Limb (tissue), 2 donors: ENCODE data around the gene CSMD2.

Source experiments
- DNase-seq, 2 donors: peaks; one replicate each; pipeline ENCODE4 v3.0.0-alpha.2; 2016; ENCODE audit errors: extremely low spot score in 2 of 2

Gene CSMD2

GRCh38 chr1:33864460-33865389 is 300.3 kb downstream of the CSMD2 start:
- DNase-seq = no peak

- no peak for DNase-seq
Observed at GRCh38 chr1:33863779-33864178, 301.3 kb downstream of the CSMD2 start, which contains the start of gene HMGB4. Gene HMGB4, plus strand, starts transcription at chr1:33864079. Its CDS starts 113 bp downstream, at chr1:33864192.

GRCh38 chr1:33860671-33861070 is 304.4 kb downstream of the CSMD2 start:
- no peak for DNase-seq

GRCh38 chr1:33854091-33854490 is 310.9 kb downstream of the CSMD2 start:
- DNase-seq = no peak

GRCh38 chr1:33853431-33853830 is 311.6 kb downstream of the CSMD2 start:
- no peak for DNase-seq

- DNase-seq = no peak
Observed at GRCh38 chr1:33852711-33853110, 312.3 kb downstream of the CSMD2 start.

- DNase-seq = no peak
Observed at GRCh38 chr1:33850481-33850880, 314.5 kb downstream of the CSMD2 start.

- no peak for DNase-seq
Observed at GRCh38 chr1:33849211-33849610, 315.8 kb downstream of the CSMD2 start.

GRCh38 chr1:33848205-33848937 is 316.7 kb downstream of the CSMD2 start:
- DNase-seq = no peak

- DNase-seq = no peak
Observed at GRCh38 chr1:33846861-33847260, 318.2 kb downstream of the CSMD2 start.

GRCh38 chr1:33844166-33844565 is 320.9 kb downstream of the CSMD2 start:
- no peak for DNase-seq

- no peak for DNase-seq
Observed at GRCh38 chr1:33842348-33842747, 322.7 kb downstream of the CSMD2 start.

- no peak for DNase-seq
Observed at GRCh38 chr1:33841494-33841893, 323.5 kb downstream of the CSMD2 start.

GRCh38 chr1:33837635-33838034 is 327.4 kb downstream of the CSMD2 start:
- no peak for DNase-seq

- no peak for DNase-seq
Observed at GRCh38 chr1:33836911-33837310, 328.1 kb downstream of the CSMD2 start.

- DNase-seq = no peak
Observed at GRCh38 chr1:33828654-33829053, 336.4 kb downstream of the CSMD2 start.

- DNase-seq = no peak
Observed at GRCh38 chr1:33828059-33828458, 337.0 kb downstream of the CSMD2 start.

GRCh38 chr1:33826711-33827110 is 338.3 kb downstream of the CSMD2 start:
- DNase-seq = no peak

GRCh38 chr1:33826311-33826710 is 338.7 kb downstream of the CSMD2 start:
- DNase-seq = no peak

GRCh38 chr1:33825506-33825905 is 339.5 kb downstream of the CSMD2 start:
- DNase-seq = no peak

- no peak for DNase-seq
Observed at GRCh38 chr1:33824971-33825370, 340.1 kb downstream of the CSMD2 start.

GRCh38 chr1:33824321-33824720 is 340.7 kb downstream of the CSMD2 start:
- DNase-seq = no peak

- no peak for DNase-seq
Observed at GRCh38 chr1:33823830-33824229, 341.2 kb downstream of the CSMD2 start.
